HG03571 (cell line): Measurements from ENCODE around the gene ZC3H4.
"Not testable (repeated sequence)": the region's sequence is repeated elsewhere in the genome, so short reads cannot be mapped to it uniquely, and the experiment has no call there.

ENCODE experiments used
- ATAC-seq: cut with Tn5 transposase; IDR thresholded peaks from one replicate; pipeline ENCODE4 v1.9.1; 2021; ENCODE audit not compliant: unreplicated experiment

The ZC3H4 gene

GRCh38 chr19:47109177-47109540 is 4.4 kb downstream of the ZC3H4 start:
- no peak for ATAC-seq

- no peak for ATAC-seq
These were observed 5.4 kb downstream of the ZC3H4 start for GRCh38 chr19:47107953-47108746.

DNA sequence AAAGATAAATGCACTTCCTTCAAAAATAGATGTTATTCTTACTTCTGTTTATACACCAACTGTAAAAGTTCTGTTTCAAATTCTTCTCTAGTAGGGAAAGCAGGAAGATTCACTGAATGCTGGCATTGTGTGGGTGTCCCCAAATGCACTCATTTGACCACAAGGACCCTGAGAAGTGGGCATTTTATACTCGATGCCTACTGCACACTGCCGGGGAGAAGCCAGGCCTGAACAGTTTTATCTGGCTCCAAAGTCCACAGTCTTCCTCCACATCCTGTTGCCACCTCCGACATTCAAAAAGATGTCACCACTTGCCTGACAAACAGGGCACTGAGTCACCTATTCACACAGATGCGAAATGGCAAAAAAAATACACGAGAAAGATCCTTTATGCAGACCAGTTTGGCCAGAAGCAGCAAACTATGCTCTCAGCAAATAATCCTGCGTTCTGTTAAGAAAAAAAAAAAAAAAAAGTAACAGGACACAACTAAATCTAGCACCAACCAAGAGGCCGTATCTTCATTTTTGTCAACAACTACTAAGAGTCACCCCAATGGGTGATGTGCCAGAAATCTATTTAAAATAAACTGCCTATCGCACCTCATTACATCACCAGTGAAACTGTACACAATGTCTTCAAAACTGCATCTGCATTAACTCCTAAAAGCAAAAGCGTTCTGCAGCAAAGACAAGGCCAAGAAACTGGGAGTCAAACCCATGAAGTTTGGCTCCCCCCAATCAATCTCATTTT is 6.2 kb downstream of the ZC3H4 start:
- no peak for ATAC-seq

- ATAC-seq = no peak
These were observed 6.8 kb downstream of the ZC3H4 start for GRCh38 chr19:47106821-47107201.

- no peak for ATAC-seq
These were observed 7.7 kb downstream of the ZC3H4 start for GRCh38 chr19:47105874-47106273.

- ATAC-seq = no peak
These were observed 8.9 kb downstream of the ZC3H4 start for GRCh38 chr19:47104680-47105079.

GRCh38 chr19:47102346-47103060 is 11.1 kb downstream of the ZC3H4 start:
- ATAC-seq = no peak

DNA sequence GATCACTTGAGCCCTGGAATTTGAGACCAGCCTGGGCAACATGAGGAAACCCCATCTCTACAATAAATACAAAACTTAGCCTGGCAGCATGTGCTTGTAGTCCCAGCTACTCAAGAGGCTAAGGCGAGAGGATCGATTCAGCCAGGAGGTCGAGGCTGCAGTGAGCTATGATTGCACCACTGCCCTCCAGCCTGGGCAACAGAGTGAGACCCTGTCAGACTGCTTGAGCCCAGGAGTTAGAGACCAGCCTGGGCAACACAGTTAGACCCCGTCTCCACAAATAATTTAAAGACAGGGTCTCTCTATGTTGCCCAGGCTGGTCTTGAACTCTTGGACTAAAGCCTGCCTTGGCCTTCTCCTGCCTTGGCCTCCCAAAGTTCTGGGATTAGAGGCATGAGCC is 12.5 kb downstream of the ZC3H4 start:
- ATAC-seq = not testable (repeated sequence)

DNA sequence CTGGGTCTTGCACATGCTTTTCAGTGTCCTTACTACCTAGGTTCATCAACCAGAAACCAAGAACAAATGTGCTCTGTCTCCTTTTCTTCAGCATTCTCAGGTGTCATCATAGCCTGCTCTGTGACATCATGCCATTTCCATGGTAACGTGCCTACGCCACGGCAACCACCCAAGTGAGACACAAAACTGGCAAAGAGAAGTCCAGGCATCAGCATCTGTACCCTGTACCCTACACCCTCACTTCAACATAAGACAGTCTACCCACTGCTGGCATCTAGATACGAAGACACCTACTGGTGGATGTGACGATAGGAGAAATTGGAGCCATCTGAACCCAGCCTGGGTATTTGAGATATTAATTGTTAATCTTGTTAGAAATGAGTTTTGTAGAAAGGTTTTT is 13.3 kb downstream of the ZC3H4 start:
- ATAC-seq = no peak

DNA sequence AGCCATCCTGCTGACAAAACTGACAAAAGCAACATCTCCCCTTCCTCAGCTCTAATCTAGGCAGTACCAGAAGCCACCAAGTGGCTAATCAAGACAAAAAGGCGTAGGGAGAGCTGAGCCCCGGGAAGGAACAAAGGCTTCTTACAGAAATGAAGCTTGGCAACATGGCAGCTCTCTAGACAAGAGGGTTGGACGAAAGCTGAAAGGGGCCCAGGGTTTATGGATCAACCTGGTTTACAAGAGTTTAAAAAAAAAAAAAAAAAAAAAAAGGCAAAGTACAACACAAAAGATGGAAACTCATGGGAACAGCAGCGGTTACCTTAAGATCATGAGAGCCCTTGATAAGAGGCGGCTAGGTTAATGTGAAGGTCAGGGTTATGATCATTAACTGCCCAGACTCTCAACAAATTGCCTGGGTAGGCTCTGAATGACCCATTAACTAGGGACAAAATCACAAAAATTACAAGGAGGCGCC is 14.0 kb downstream of the ZC3H4 start:
- no peak for ATAC-seq

- ATAC-seq = no peak
These were observed 15.0 kb downstream of the ZC3H4 start for GRCh38 chr19:47098608-47099007.

GRCh38 chr19:47097396-47098201 is 16.0 kb downstream of the ZC3H4 start:
- ATAC-seq = no peak

DNA sequence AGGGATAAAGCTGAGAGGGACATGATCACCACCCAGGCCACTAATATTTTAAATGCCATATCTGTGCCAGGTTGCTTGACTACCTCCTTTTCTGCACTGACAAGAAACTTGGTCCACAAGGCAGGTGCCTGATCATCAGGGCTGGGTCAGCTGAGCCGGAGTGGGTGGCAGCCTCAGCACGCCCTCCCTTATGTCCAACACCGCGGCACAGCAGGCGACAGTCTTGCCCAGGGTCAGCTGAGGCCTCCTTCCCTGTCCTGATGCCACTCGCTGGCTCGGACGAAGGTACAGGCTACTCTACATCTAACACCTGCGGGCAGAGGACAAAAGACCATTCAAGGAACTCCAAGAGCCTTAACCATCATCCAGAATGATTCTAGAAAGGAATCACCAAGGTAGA is 16.9 kb downstream of the ZC3H4 start:
- no peak for ATAC-seq

- no peak for ATAC-seq
These were observed 17.4 kb downstream of the ZC3H4 start for GRCh38 chr19:47096100-47096704.

DNA sequence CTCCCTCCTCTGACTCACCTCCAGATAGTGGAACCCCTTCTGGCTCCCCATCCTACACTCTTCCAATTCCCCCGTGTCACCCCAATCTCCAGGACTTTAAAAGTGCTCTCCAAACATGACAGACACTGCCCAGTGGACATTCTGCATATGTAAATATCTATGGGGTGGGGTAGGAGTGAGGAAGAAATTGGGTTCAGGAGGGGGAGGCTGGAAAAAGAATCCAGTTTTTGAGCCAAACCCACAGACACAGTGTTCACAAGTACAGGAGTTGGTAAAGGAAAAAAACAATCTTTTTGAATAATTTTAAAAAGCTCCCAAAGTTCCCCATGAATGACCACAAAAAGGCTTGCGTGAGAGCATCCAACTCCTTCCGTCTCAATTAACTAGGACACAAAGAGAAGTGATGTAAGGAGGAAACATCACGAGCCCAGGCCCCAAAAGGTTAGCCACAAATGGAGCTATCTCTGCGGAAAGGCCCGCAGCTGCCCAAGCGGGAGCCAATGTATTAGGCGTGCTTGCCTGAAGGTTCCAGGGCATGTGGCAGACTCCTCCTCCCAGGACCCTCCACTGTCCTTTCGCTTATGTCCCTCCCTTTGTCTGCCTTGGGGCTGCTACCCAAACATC is 18.0 kb downstream of the ZC3H4 start:
- ATAC-seq = no peak

GRCh38 chr19:47094557-47095475 is 18.8 kb downstream of the ZC3H4 start:
- no peak for ATAC-seq

DNA sequence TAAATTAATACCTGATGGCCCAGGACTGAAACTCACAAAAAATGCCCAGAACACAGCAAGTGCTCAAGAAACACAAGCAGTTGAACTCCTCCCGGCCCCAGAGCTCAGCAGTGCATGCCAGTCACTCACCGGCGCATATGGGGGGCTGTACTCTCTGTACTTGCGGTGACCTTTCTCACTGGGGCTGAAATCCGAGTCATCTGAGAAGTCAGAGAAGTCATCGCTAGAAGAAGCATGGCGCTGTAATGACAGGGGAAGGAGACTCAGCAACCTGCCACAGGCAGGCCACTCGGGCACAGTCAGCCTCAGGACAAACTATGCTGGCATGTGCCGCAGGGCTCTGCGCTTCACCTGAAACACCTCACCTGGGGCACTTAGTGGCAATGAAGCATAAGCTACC is 19.7 kb downstream of the ZC3H4 start:
- ATAC-seq = peak; percentile 60

GRCh38 chr19:47093254-47093653 is 20.3 kb downstream of the ZC3H4 start:
- no peak for ATAC-seq

DNA sequence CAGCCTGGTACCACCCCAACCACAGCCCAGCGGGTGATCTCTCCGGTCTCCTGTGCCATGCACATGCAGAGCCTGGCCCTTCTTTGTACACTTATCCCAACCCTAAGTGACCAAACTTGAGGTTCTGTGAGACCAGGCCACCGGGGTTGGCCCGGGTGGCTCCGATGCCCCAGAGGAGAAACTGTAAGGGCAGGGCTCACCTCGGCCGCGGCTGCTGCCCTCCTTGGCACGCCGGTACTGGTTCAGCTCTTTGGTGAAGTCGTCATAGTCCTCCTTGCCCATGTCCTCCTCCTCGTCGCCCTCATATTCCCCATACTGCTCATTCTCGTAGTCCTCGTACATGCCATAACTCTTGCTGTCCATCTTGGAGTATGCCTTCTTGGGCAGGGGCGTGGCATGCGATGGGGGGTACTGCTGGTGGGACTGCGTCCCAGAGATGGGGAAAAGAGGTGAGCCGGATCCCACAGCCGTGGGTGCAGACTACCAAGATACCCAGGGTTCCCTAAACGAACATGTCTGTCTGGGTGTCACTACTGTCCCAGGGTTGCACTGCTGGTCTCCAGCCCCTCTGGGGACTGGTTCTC is 23.7 kb downstream of the ZC3H4 start:
- no peak for ATAC-seq
